T-helper 2 cell treated with Interferon-gamma antibody and Interleukin-4, amounts not matched to agents 5 μg/mL and 100 μg/mL, for 36 hours (primary cell): ENCODE results near the gene RELA.

ENCODE experiments used
- DNase-seq: peaks from one replicate; pipeline ENCODE4 v3.0.0; 2021; ENCODE audit warnings: low spot score
- H3K27ac Mint-ChIP-seq: one replicate; pipeline ENCODE4 v1.8.0; 2021; ENCODE audit warnings: mild to moderate bottlenecking, mixed read lengths
- H3K27me3 Mint-ChIP-seq: one replicate; pipeline ENCODE4 v1.8.0; 2021; ENCODE audit warnings: low read depth, mixed read lengths
- H3K36me3 Mint-ChIP-seq: one replicate; pipeline ENCODE4 v1.8.0; 2021; ENCODE audit warnings: low read depth, mixed read lengths
- H3K4me1 Mint-ChIP-seq: one replicate; pipeline ENCODE4 v1.8.0; 2021; ENCODE audit warnings: low read depth, mixed read lengths
- H3K4me3 Mint-ChIP-seq: one replicate; pipeline ENCODE4 v1.8.0; 2022; ENCODE audit warnings: mild to moderate bottlenecking, moderate library complexity, mixed read lengths
- H3K9me3 Mint-ChIP-seq: one replicate; pipeline ENCODE4 v1.8.0; 2021; ENCODE audit warnings: mixed read lengths

The RELA gene

GRCh38 chr11:65623177-65623576 lies 39.5 kb downstream of the RELA start:
- no peaks in the 10 kb centered on the region for H3K27me3 Mint-ChIP-seq
- no peak for DNase-seq
- no peak overlapping the region for H3K4me3 Mint-ChIP-seq
- no peaks in the 10 kb centered on the region for H3K4me1 Mint-ChIP-seq
- no peak overlapping the region for H3K27ac Mint-ChIP-seq
- peaks cover 41% of the 10 kb centered on the region for H3K36me3 Mint-ChIP-seq
- H3K9me3 Mint-ChIP-seq: no peaks in the 10 kb centered on the region

GRCh38 chr11:65622011-65622410 lies 40.7 kb downstream of the RELA start:
- no peak overlapping the region for H3K27ac Mint-ChIP-seq
- no peak overlapping the region for H3K4me3 Mint-ChIP-seq
- no peak for DNase-seq
- peaks cover 40% of the 10 kb centered on the region for H3K36me3 Mint-ChIP-seq
- no peaks in the 10 kb centered on the region for H3K9me3 Mint-ChIP-seq
- no peaks in the 10 kb centered on the region for H3K4me1 Mint-ChIP-seq
- H3K27me3 Mint-ChIP-seq: no peaks in the 10 kb centered on the region

- Mint-ChIP-seq H3K27me3 (no peaks in the 10 kb centered on the region), H3K27ac (peak overlapping the region; percentile 6), H3K4me3 (no peak overlapping the region), H3K9me3 (no peaks in the 10 kb centered on the region), H3K36me3 (peaks cover 45% of the 10 kb centered on the region), H3K4me1 (peaks cover 6% of the 10 kb centered on the region)
- DNase-seq: no peak
These were observed 41.3 kb downstream of the RELA start for GRCh38 chr11:65621460-65621859.

DNA sequence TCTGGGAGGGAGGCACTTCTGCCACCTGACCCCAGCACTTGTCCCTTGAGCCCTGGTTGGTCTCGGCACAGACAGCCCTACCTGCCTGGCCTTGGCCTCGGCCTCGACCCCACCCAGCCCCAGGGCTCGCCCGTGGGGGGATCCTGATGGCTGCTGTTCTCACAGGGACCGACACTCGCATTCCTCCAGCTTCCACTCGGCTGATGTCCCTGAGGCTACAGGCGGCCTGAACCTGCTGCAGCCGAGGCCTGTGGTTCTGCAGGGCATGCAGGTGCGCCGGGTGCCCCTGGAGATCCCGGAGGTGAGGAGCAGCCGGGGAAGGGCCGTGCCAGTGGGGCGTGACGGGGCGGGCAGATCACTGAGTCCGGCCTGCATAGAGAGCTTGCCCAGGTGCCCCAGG lies 42.0 kb downstream of the RELA start:
- DNase-seq: no peak
- no peak overlapping the region for H3K27ac Mint-ChIP-seq

GRCh38 chr11:65619281-65619928 lies 43.3 kb downstream of the RELA start:
- no peak for DNase-seq
- Mint-ChIP-seq H3K9me3 (no peaks in the 10 kb centered on the region), H3K4me3 (no peak overlapping the region), H3K27ac (no peak overlapping the region), H3K27me3 (peaks cover 3% of the 10 kb centered on the region), H3K4me1 (peaks cover 8% of the 10 kb centered on the region), H3K36me3 (peaks cover 38% of the 10 kb centered on the region)

More for the DNA sequence above, 42.0 kb downstream of the RELA start:
- Mint-ChIP-seq H3K27me3 (no peaks in the 10 kb centered on the region), H3K36me3 (peaks cover 42% of the 10 kb centered on the region), H3K4me3 (no peak overlapping the region), H3K4me1 (peaks cover 8% of the 10 kb centered on the region), H3K9me3 (no peaks in the 10 kb centered on the region)

GRCh38 chr11:65618763-65619162 lies 44.0 kb downstream of the RELA start:
- Mint-ChIP-seq H3K27ac (no peak overlapping the region), H3K9me3 (no peaks in the 10 kb centered on the region), H3K4me1 (peaks cover 8% of the 10 kb centered on the region), H3K4me3 (no peak overlapping the region), H3K27me3 (peaks cover 3% of the 10 kb centered on the region), H3K36me3 (peaks cover 37% of the 10 kb centered on the region)
- no peak for DNase-seq

- H3K9me3 Mint-ChIP-seq: no peaks in the 10 kb centered on the region
- peaks cover 8% of the 10 kb centered on the region for H3K4me1 Mint-ChIP-seq
- peaks cover 37% of the 10 kb centered on the region for H3K36me3 Mint-ChIP-seq
- H3K4me3 Mint-ChIP-seq: no peak overlapping the region
- peaks cover 3% of the 10 kb centered on the region for H3K27me3 Mint-ChIP-seq
- H3K27ac Mint-ChIP-seq: no peak overlapping the region
- no peak for DNase-seq
These were observed 44.5 kb downstream of the RELA start for GRCh38 chr11:65617990-65618751.

DNA sequence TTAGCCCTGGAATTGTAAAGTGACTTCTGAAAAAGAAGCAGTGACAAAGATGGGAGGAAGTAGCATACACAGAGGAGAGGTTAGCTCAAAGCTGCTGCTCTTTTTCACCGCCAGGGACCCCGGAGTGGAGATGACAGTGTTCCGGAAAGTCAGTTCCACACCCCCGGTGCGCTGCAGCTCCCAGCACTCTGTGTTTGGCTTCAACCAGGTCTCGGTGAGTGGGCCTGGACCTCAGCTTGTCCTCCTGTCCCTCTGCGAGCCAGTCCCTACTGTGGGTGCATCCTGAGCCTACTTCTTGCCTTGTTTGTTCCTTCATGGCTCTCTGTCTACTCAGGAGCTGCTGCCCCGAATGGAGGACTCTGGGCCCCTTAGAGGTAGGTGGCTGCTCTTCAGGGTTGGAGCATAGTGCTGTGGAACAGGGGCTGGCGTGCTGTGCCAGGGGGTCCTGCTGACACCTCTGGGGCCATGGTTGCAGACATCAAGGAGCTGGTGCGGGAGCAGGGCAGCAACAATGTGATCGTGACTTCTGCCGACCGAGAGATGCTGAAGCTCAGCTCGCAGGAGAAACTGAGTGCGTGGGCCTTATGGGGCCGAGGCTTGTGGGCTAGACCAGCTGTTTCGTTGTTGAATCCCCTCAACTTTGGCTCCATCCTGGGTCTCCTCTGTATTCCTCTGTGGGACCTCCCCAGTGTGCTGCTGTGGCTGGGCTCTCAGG lies 45.4 kb downstream of the RELA start:
- H3K9me3 Mint-ChIP-seq: no peaks in the 10 kb centered on the region
- peak overlapping the region; percentile 94 for H3K4me3 Mint-ChIP-seq
- peak overlapping the region; percentile 94 for H3K27ac Mint-ChIP-seq
- peaks cover 33% of the 10 kb centered on the region for H3K36me3 Mint-ChIP-seq
- peaks cover 11% of the 10 kb centered on the region for H3K4me1 Mint-ChIP-seq
- H3K27me3 Mint-ChIP-seq: peaks cover 3% of the 10 kb centered on the region
- no peak for DNase-seq

- no peak for DNase-seq
- peaks cover 3% of the 10 kb centered on the region for H3K27me3 Mint-ChIP-seq
- no peaks in the 10 kb centered on the region for H3K9me3 Mint-ChIP-seq
- peaks cover 16% of the 10 kb centered on the region for H3K4me1 Mint-ChIP-seq
- peak overlapping the region; percentile 94 for H3K27ac Mint-ChIP-seq
- peak overlapping the region; percentile 94 for H3K4me3 Mint-ChIP-seq
- H3K36me3 Mint-ChIP-seq: peaks cover 30% of the 10 kb centered on the region
These were observed 46.1 kb downstream of the RELA start for GRCh38 chr11:65616575-65617001.

GRCh38 chr11:65615950-65616574 lies 46.7 kb downstream of the RELA start:
- Mint-ChIP-seq H3K27me3 (peaks cover 3% of the 10 kb centered on the region), H3K4me1 (peaks cover 19% of the 10 kb centered on the region), H3K27ac (peak overlapping the region; percentile 95), H3K36me3 (peaks cover 29% of the 10 kb centered on the region), H3K9me3 (no peaks in the 10 kb centered on the region), H3K4me3 (peak overlapping the region; percentile 94)
- DNase-seq: no peak

DNA sequence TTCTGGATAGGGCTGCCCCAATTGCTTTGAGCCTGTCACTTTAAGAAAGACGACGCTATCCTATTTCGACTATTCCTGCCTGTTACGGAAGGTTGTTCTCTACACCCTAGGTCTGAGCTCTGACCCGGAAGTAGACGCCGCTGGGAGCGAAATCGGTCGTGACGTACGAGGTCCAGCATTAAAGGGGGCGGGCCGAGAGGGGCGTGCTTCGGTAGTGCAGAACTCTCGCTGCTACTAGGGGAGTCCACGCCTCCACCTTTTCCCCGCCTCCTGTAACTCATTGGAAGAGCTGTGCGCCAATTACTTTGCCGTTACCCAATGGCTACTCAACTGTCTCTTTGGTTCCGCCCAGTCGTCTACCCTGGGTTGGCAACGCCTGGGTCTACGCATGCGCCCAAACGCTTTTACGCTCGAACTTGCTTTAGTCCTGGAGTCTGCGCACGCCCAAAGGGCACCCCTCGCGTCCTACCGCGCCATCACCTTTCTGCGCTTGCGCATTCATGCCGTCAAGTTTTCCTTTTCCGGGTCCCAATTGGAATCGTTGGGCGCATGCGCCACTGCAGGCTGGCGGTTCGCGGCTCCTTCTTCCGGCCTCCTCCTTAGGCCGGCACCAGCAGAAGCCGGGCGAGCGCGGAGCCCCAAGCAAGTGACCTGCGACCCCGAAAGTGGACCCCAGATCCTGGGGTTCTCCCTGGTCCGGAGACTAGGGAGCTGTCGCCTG lies 47.3 kb downstream of the RELA start, which contains the start of gene PCNX3:
Gene PCNX3 (plus strand): TSS at position 548 of the 721 bp plus-strand sequence. CDS start 536 bp downstream, outside the sequence.
- peaks cover 3% of the 10 kb centered on the region for H3K27me3 Mint-ChIP-seq
- peak within 1 kb of the TSS; percentile 94 for H3K4me3 Mint-ChIP-seq
- H3K9me3 Mint-ChIP-seq: no peaks in the 10 kb centered on the region
- peak; percentile 100 for DNase-seq
- H3K36me3 Mint-ChIP-seq: peaks cover 31% of the 10 kb centered on the region
- peaks cover 24% of the 10 kb centered on the region for H3K4me1 Mint-ChIP-seq
- H3K27ac Mint-ChIP-seq: peak within 1 kb of the TSS; percentile 95

GRCh38 chr11:65613091-65613928 lies 49.4 kb downstream of the RELA start:
- DNase-seq: no peak
- Mint-ChIP-seq H3K9me3 (no peaks in the 10 kb centered on the region), H3K4me1 (peaks cover 38% of the 10 kb centered on the region), H3K36me3 (peaks cover 35% of the 10 kb centered on the region), H3K27ac (peak overlapping the region; percentile 93), H3K4me3 (peak overlapping the region; percentile 91), H3K27me3 (peaks cover 3% of the 10 kb centered on the region)
